ENCODE measurements around the gene BIN1.

DNA sequence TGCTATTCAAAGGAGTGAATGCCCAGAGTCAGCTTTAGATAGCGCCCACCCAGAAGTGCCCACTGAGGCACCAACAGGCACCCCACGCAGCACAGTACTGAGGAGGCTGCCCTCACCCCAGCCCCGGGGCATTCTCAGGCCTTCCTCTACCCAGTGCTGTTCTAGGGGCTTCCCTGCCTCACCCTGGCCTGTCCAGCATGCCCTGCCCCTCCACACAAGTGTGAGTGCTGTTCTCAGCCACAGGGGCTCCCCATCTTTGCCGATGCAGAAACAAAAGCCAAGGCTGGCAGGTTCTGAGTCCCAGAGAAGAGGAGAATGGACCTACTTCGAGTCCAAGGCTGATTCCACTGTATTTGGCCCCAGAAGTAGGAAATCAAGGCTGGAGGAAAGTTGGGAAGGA is 15.8 kb downstream of the BIN1 start:
- TF ChIP-seq EZH2 (IDR thresholded peaks at IDR 0.05; ENCODE audit: insufficient read depth, low read length), result no peak
- TF ChIP-seq, protein P1, sequence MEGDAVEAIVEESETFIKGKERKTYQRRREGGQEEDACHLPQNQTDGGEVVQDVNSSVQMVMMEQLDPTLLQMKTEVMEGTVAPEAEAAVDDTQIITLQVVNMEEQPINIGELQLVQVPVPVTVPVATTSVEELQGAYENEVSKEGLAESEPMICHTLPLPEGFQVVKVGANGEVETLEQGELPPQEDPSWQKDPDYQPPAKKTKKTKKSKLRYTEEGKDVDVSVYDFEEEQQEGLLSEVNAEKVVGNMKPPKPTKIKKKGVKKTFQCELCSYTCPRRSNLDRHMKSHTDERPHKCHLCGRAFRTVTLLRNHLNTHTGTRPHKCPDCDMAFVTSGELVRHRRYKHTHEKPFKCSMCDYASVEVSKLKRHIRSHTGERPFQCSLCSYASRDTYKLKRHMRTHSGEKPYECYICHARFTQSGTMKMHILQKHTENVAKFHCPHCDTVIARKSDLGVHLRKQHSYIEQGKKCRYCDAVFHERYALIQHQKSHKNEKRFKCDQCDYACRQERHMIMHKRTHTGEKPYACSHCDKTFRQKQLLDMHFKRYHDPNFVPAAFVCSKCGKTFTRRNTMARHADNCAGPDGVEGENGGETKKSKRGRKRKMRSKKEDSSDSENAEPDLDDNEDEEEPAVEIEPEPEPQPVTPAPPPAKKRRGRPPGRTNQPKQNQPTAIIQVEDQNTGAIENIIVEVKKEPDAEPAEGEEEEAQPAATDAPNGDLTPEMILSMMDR (IDR thresholded peaks at IDR 0.05; ENCODE audit: insufficient read depth, low read depth, low read length), result no peak

Data from astrocyte (in vitro differentiated cells and primary cell).